K562 (cell line): ENCODE results near the gene KSR2. TPM values are rescaled to one million over a fixed set of nuclear protein-coding genes. Genes with fewer than 3 reads are reported as not detected.

Experiments
- ATAC-seq: fragments of 200-7000 bp; cut with Tn5 transposase; 3 replicates; pipeline ENCODE4 v1.9.1; 2020; ENCODE audit warnings: moderate library complexity
- BruUV-seq: library from RNA; stranded (reverse); fragments of 400-500 nt; replicated peaks from 2 replicates; lab custom pipeline; 2021; lab: Mats Ljungman, UMichigan
- CTCF ChIA-PET: fragments of 300-600 bp; formaldehyde crosslinking; extraction: SDS; loops from one replicate; lab custom pipeline; 2021; ENCODE audit warnings: low intra/inter-chr PET ratio; lab: Yijun Ruan, JAX
- POLR2A ChIA-PET: fragments of 300-600, 350-650 bp; sonication (Branson Sonifier 250); formaldehyde crosslinking; extraction: SDS; loops from one replicate; lab custom pipeline; 2021; ENCODE audit warnings: antibody characterized with exemption, inconsistent platforms; lab: Yijun Ruan, JAX
- DNase-seq, 4 experiments: peaks; one replicate each; pipeline versions ENCODE4 v3.0.0 to v3.0.0-alpha.2; 2011 to 2018; ENCODE audit warnings: low spot score in 3 of 4, mixed read lengths in 3 of 4; ENCODE audit errors: extremely low read depth in 1 of 4
- FAIRE-seq: peaks from 2 replicates; lab custom pipeline; 2011; peaks lifted over from hg19 to GRCh38; lab: Jason Lieb, UNC
- H2AFZ ChIP-seq: 2 replicates; pipeline ENCODE4 v1.6.0; 2011; ENCODE audit warnings: low read depth, low read length, control low read depth, inconsistent platforms
- H3K27ac ChIP-seq: fragments of 200-600 bp; 3 replicates; pipeline ENCODE4 v1.8.0; 2011; ENCODE audit warnings: low read depth, mild to moderate bottlenecking, control low read depth, inconsistent platforms, low read length, moderate library complexity, mixed read lengths; ENCODE audit errors: extremely low read depth
- H3K27me3 ChIP-seq, 2 experiments: fragments of 300-600 bp in 1 of 2; 2 replicates in 1 of 2; 3 replicates in 1 of 2; pipeline versions ENCODE4 v1.6.0 to v1.8.0; 2011; ENCODE audit warnings: inconsistent platforms in 2 of 2, low read length in 2 of 2, mild to moderate bottlenecking in 1 of 2, mixed read lengths in 1 of 2, moderate library complexity in 1 of 2; ENCODE audit not compliant: control insufficient read depth in 2 of 2, insufficient read depth in 2 of 2
- H3K36me3 ChIP-seq: fragments of 300-600 bp; 3 replicates; pipeline ENCODE4 v1.8.0; 2011; ENCODE audit warnings: mild to moderate bottlenecking, low read length, inconsistent platforms; ENCODE audit not compliant: control insufficient read depth, insufficient read depth
- H3K4me1 ChIP-seq, 2 experiments: fragments of 200-600 bp in 1 of 2; replicated peaks in 1 of 2; 2 replicates in 1 of 2; 3 replicates in 1 of 2; pipeline versions ENCODE4 v1.5.1 to v1.8.0; 2011; ENCODE audit warnings: inconsistent platforms in 2 of 2, low read length in 2 of 2, mild to moderate bottlenecking in 1 of 2, mixed read lengths in 1 of 2, moderate library complexity in 1 of 2; ENCODE audit not compliant: control insufficient read depth in 2 of 2, insufficient read depth in 2 of 2
- H3K4me2 ChIP-seq: 2 replicates; pipeline ENCODE4 v1.6.1; 2011; ENCODE audit warnings: low read length, control low read depth, inconsistent platforms, mixed read lengths; ENCODE audit not compliant: insufficient read depth
- H3K4me3 ChIP-seq: fragments of 200-600 bp; sonication (generic), shearing (Covaris generic); 2 replicates; pipeline ENCODE4 v1.5.1; 2016; ENCODE audit warnings: control low read depth, inconsistent platforms
- H3K79me2 ChIP-seq: fragments of 200-600 bp; 3 replicates; pipeline ENCODE4 v1.8.0; 2011; ENCODE audit warnings: low read length, inconsistent platforms; ENCODE audit not compliant: control insufficient read depth, insufficient read depth
- H3K9ac ChIP-seq, 2 experiments: 2 replicates each; pipeline versions ENCODE4 v1.6.0 to v1.6.1; 2011; ENCODE audit warnings: low read depth in 2 of 2, low read length in 2 of 2, control low read depth in 1 of 2, inconsistent platforms in 1 of 2, mild to moderate bottlenecking in 1 of 2, mixed read lengths in 1 of 2; ENCODE audit not compliant: insufficient read depth in 1 of 2
- H3K9me1 ChIP-seq: one replicate; pipeline ENCODE4 v1.6.0; 2011; ENCODE audit warnings: inconsistent platforms, mild to moderate bottlenecking, low read length, moderate library complexity; ENCODE audit not compliant: control insufficient read depth, insufficient read depth
- H3K9me3 ChIP-seq: replicated peaks from 2 replicates; pipeline ENCODE4 v1.5.1; 2011; ENCODE audit warnings: low read depth, low read length, inconsistent platforms; ENCODE audit not compliant: control insufficient read depth, insufficient read depth
- H4K20me1 ChIP-seq: replicated peaks from 2 replicates; pipeline ENCODE4 v1.6.1; 2011; ENCODE audit warnings: low read length, inconsistent platforms, mixed read lengths; ENCODE audit not compliant: control insufficient read depth, insufficient read depth
- GABPB1 ChIP-seq: sonication (generic); formaldehyde crosslinking; IDR thresholded peaks from 2 replicates; pipeline ENCODE4 v1.8.0; 2022; ENCODE audit warnings: mild to moderate bottlenecking, missing genetic modification reagents
- GTF2B ChIP-seq: IDR thresholded peaks from 2 replicates; pipeline ENCODE4 v1.6.1; 2011; ENCODE audit not compliant: insufficient read length; ENCODE audit errors: extremely low read depth
- NCOA6 ChIP-seq: fragments of 450-650 bp; IDR thresholded peaks from 2 replicates; pipeline ENCODE4 v1.6.1; 2017; ENCODE audit warnings: mild to moderate bottlenecking
- ZNF398 ChIP-seq: fragments of 250-450 bp; sonication (Bioruptor Pico); IDR thresholded peaks from 2 replicates; pipeline ENCODE4 v1.8.0; 2021; ENCODE audit warnings: moderate library complexity, mild to moderate bottlenecking, inconsistent platforms
- WGBS: fragments of 100-300 bp; shearing (Covaris generic); methylation state at CpG from one replicate; pipeline ENCODE4 v1.1.6; 2016; ENCODE audit warnings: low coverage, mixed read lengths; ENCODE audit not compliant: insufficient coverage; ENCODE audit errors: missing lambda C conversion rate; 5-methylcytosine and 5-hydroxymethylcytosine counted together
- in situ Hi-C: fragments of 300-500 bp; cut with MboI; formaldehyde crosslinking; loops from 4 replicates; pipeline ENCODE4 v1.15.0; 2018; ENCODE audit warnings: inconsistent platforms, mixed read lengths
- intact Hi-C: fragments of 100-400 bp; cut with micrococcal nuclease; formaldehyde crosslinking; loops from 2 replicates; pipeline ENCODE4 v1.14.2; 2022
- polyA plus RNA-seq, 8 experiments: library from polyadenylated mRNA; depleted of rRNA in 4 of 8; stranded (reverse) in 5 of 8; unstranded in 3 of 8; fragments of >200 nt; fragmentation: Nextera tagmentation in 2 of 8; fragmentation: Illumina TruSeq in 1 of 8; extraction: Ambion mirVana in 2 of 8; extraction: Trizol in 1 of 8; gene quantifications; 2 replicates each; pipeline versions ENCODE4 v1.2.1 to v1.2.3, GENCODE V29; 2011 to 2014; ENCODE audit warnings: inconsistent platforms in 1 of 8, missing spikeins in 1 of 8
- total RNA-seq, 7 experiments: library from RNA; depleted of rRNA in 6 of 7; stranded (reverse); fragments of >200 nt in 6 of 7; fragmentation: Illumina TruSeq in 2 of 7; extraction: Trizol in 2 of 7; gene quantifications; 2 replicates each; pipeline versions ENCODE4 v1.2.1 to v1.2.3, GENCODE V29; 2011 to 2021; ENCODE audit warnings: low replicate concordance in 1 of 7

The KSR2 gene
- total and polyA plus RNA-seq, 9 of the 15 experiments (the other 6 are each of a cell fraction or from before 2014, with no cell fraction given), result not detected

- TF ChIP-seq NCOA6, result no peak
- TF ChIP-seq GTF2B, result no peak
- TF ChIP-seq ZNF398 (CRISPR knock-in tag), result no peak
- TF ChIP-seq GABPB1 (CRISPR knock-in tag), result no peak
- Histone ChIP-seq H3K27ac (no peak overlapping the region), H3K79me2 (no peaks in the 10 kb centered on the region), H4K20me1 (no peaks in the 10 kb centered on the region), H3K9ac (no peak overlapping the region), H2AFZ (no peak overlapping the region), H3K9me1 (no peaks in the 10 kb centered on the region), H3K4me2 (no peak overlapping the region), H3K9me3 (no peaks in the 10 kb centered on the region), H3K4me1 (peaks cover 0 to 5% of the 10 kb centered on the region in 2 experiments; a peak in 1 of 5 replicates), H3K36me3 (no peaks in the 10 kb centered on the region), H3K27me3 (peaks cover 0 to 17% of the 10 kb centered on the region in 2 experiments; a peak in 2 of 5 replicates), H3K4me3 (no peak overlapping the region)
- 0% methylated on average over 6 of the region's 6 CpGs for WGBS
- FAIRE-seq, result no peak
- in situ Hi-C loops (no loop called here), intact Hi-C loops (no loop called here)
- CTCF ChIA-PET, result no interaction called here
- ATAC-seq, result no peak
- BruUV-seq, result no TSS peak
- POLR2A ChIA-PET, result no interaction called here
- DNase-seq, result no peak
Measured at GRCh38 chr12:117438809-117439208, 530.0 kb downstream of the KSR2 start.
